Upper lobe of right lung (tissue), 1 donor: Measurements from ENCODE around the gene TMIGD3. TPM values are rescaled to one million over a fixed set of nuclear protein-coding genes. Genes with fewer than 3 reads are reported as not detected.

Experiments used
- ATAC-seq: fragments of 200-7000 bp; cut with Tn5 transposase; one replicate; pipeline ENCODE4 v1.9.1; 2020; ENCODE audit warnings: mild to moderate bottlenecking, moderate library complexity
- DNase-seq: peaks from one replicate; pipeline ENCODE4 v3.0.0-alpha.2; 2020
- H3K27ac ChIP-seq: fragments of 200-600 bp; one replicate; pipeline ENCODE4 v1.8.0; 2022
- H3K27me3 ChIP-seq: fragments of 200-600 bp; one replicate; pipeline ENCODE4 v1.8.0; 2022; ENCODE audit warnings: mild to moderate bottlenecking
- H3K36me3 ChIP-seq: fragments of 200-600 bp; one replicate; pipeline ENCODE4 v1.8.0; 2022
- H3K4me1 ChIP-seq: fragments of 200-600 bp; one replicate; pipeline ENCODE4 v1.8.0; 2022
- H3K4me3 ChIP-seq: fragments of 200-600 bp; one replicate; pipeline ENCODE4 v1.8.0; 2022; ENCODE audit warnings: mild to moderate bottlenecking
- H3K9me3 ChIP-seq: fragments of 200-600 bp; one replicate; pipeline ENCODE4 v1.8.0; 2022
- intact Hi-C: fragments of 100-400 bp; cut with DNase I; formaldehyde crosslinking; loops from one replicate; pipeline ENCODE4 v1.11.0; 2022
- total RNA-seq: library from RNA; stranded (reverse); fragmentation: NEBNext Ultra II Directional; extraction: Animal tissue kit (Norgen Biotek cat#: 25700); gene quantifications from one replicate; pipeline ENCODE4 v1.2.1, GENCODE V29; 2021
- TF ChIP-seq, protein P1 (sequence below): fragments of 200-600 bp; IDR thresholded peaks from one replicate; pipeline ENCODE4 v1.8.0; 2022; ENCODE audit warnings: antibody characterized with exemption
- donor health status: DM: no; HTN: yes; CAD: no; lungs with severe emphysema.

The TMIGD3 gene
- total RNA-seq, 1 donor from 2014 or later = 5.1 TPM

DNA sequence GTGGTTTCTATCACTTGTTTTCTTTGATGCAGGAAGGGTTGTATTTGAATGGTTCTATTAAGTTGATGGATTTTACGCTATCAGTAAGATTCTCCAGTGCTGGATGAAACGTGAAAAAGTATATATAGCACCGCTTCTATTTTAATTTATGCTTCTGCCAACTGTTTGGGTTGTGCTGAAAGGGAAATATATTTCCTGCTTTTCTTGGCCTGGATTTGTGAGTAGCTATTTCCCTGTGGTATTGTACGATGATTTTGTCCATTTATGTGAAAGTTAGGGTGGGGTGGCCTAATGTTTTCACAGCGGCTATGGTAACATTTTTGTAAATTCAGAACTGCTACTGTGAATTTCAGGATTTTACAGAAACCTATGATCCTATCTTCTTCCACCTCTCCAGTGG lies 29.3 kb downstream of the TMIGD3 start:
- H3K27ac ChIP-seq = peak overlapping the region; percentile 85

DNA sequence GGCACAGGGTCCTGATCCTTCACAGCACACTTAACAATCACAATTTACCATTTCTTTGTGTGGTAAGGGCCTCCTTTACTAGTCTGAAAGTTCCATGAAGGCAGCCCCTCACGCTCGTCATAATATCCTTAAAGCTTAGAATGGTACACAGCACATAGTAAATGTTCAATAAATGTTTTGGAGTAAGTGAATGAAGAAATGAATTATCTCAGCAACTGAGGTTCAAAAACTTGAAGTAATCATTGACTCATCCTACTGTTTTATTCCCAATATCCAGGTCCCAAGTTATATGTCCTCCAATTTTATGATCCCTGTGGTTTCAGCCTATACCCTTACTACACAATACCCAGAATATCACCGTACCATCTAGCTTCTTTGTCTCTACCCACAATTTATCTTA lies 31.9 kb downstream of the TMIGD3 start:
- H3K4me3 ChIP-seq = no peak overlapping the region
- no peaks in the 10 kb centered on the region for H3K9me3 ChIP-seq
- H3K36me3 ChIP-seq = peaks cover 38% of the 10 kb centered on the region
- peaks cover 5% of the 10 kb centered on the region for H3K4me1 ChIP-seq
- no peaks in the 10 kb centered on the region for H3K27me3 ChIP-seq
- intact Hi-C loops = no loop called here
- TF ChIP-seq, protein P1, sequence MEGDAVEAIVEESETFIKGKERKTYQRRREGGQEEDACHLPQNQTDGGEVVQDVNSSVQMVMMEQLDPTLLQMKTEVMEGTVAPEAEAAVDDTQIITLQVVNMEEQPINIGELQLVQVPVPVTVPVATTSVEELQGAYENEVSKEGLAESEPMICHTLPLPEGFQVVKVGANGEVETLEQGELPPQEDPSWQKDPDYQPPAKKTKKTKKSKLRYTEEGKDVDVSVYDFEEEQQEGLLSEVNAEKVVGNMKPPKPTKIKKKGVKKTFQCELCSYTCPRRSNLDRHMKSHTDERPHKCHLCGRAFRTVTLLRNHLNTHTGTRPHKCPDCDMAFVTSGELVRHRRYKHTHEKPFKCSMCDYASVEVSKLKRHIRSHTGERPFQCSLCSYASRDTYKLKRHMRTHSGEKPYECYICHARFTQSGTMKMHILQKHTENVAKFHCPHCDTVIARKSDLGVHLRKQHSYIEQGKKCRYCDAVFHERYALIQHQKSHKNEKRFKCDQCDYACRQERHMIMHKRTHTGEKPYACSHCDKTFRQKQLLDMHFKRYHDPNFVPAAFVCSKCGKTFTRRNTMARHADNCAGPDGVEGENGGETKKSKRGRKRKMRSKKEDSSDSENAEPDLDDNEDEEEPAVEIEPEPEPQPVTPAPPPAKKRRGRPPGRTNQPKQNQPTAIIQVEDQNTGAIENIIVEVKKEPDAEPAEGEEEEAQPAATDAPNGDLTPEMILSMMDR = no peak
- H3K27ac ChIP-seq = peak overlapping the region; percentile 53
- DNase-seq (no peak), ATAC-seq (no peak)

More for the DNA sequence above, 29.3 kb downstream of the TMIGD3 start:
- Histone ChIP-seq H3K27me3 (no peaks in the 10 kb centered on the region), H3K4me3 (peak overlapping the region; percentile 38), H3K4me1 (peaks cover 5% of the 10 kb centered on the region), H3K9me3 (no peaks in the 10 kb centered on the region), H3K36me3 (peaks cover 18% of the 10 kb centered on the region)
- ATAC-seq = no peak
- TF ChIP-seq, protein P1 = no peak
- intact Hi-C loops = no loop called here
- DNase-seq = no peak

GRCh38 chr1:111471012-111471411 lies 32.4 kb downstream of the TMIGD3 start:
- Histone ChIP-seq H3K27ac (peak overlapping the region; percentile 53), H3K36me3 (peaks cover 38% of the 10 kb centered on the region), H3K4me3 (no peak overlapping the region), H3K4me1 (peaks cover 5% of the 10 kb centered on the region), H3K9me3 (no peaks in the 10 kb centered on the region), H3K27me3 (no peaks in the 10 kb centered on the region)
- peak; percentile 92 for ATAC-seq
- DNase-seq = peak; percentile 65
- intact Hi-C loops = no loop called here
- TF ChIP-seq, protein P1 = no peak

GRCh38 chr1:111470596-111470995 lies 32.8 kb downstream of the TMIGD3 start:
- Histone ChIP-seq H3K27ac (peak overlapping the region; percentile 52), H3K36me3 (peaks cover 38% of the 10 kb centered on the region), H3K27me3 (no peaks in the 10 kb centered on the region)

DNA sequence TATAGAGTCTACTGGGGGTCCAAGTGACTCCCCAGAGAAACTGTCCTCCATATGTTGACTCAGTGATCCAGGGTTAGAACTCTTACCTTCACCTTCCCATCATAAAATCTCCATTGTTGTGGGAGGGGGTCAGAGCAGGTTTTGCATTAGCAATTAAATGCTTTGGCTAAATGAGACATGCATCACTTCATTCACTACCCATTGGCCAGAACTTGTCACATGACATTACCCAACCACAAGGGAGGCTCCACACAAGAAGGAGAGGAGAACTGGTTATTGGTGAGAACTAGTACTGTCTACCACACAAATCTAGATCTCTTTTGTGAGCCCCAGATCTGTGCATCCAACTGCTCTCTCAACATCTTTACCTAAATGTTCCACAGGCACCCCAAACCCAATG lies 33.9 kb downstream of the TMIGD3 start:
- H3K27ac ChIP-seq = no peak overlapping the region
- no peaks in the 10 kb centered on the region for H3K9me3 ChIP-seq
- H3K4me3 ChIP-seq = no peak overlapping the region
- H3K4me1 ChIP-seq = peaks cover 5% of the 10 kb centered on the region
- no peaks in the 10 kb centered on the region for H3K27me3 ChIP-seq
- ATAC-seq (no peak), DNase-seq (no peak)
- H3K36me3 ChIP-seq = peaks cover 38% of the 10 kb centered on the region
- intact Hi-C loops = no loop called here
- TF ChIP-seq, protein P1 = no peak

More at GRCh38 chr1:111470596-111470995, 32.8 kb downstream of the TMIGD3 start:
- TF ChIP-seq, protein P1 = no peak
- no peaks in the 10 kb centered on the region for H3K9me3 ChIP-seq
- no peak for ATAC-seq
- intact Hi-C loops = no loop called here
- peaks cover 5% of the 10 kb centered on the region for H3K4me1 ChIP-seq
- no peak for DNase-seq
- no peak overlapping the region for H3K4me3 ChIP-seq

DNA sequence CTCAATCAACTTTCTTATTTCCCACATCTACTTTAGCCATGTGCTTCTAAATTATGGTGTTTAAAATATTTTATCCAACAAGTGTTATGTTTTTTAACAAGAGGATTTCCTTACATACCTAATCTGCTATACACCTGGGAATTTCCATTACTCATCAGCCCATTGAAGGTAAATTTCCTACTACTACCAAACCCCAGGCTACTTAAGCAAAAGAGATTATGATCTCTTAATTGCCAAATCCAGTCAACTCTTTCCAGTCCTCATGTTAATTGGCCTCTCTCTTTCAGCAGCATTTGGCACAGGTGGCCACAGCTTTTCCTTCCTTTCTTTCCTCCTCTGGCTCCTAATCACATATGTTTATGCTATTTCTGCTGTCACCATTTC lies 34.7 kb downstream of the TMIGD3 start:
- peaks cover 38% of the 10 kb centered on the region for H3K36me3 ChIP-seq
- TF ChIP-seq, protein P1 = no peak
- H3K27ac ChIP-seq = no peak overlapping the region
- H3K4me1 ChIP-seq = peaks cover 5% of the 10 kb centered on the region
- no peaks in the 10 kb centered on the region for H3K27me3 ChIP-seq
- no peak overlapping the region for H3K4me3 ChIP-seq
- no peaks in the 10 kb centered on the region for H3K9me3 ChIP-seq
- DNase-seq = no peak
- intact Hi-C loops = no loop called here
- no peak for ATAC-seq
